Neural crest cell (in vitro differentiated cells): ENCODE measurements around the gene MOGAT2. TPM values are rescaled to one million over a fixed set of nuclear protein-coding genes. Genes with fewer than 3 reads are reported as not detected.
A peak's percentile ranks its signal among the peaks of the same experiment; 100 is the strongest.

Source experiments
- DNase-seq: peaks from one replicate; pipeline ENCODE4 v3.0.0; 2021; ENCODE audit warnings: low read depth, mixed read lengths, low spot score
- H3K27ac Mint-ChIP-seq: one replicate; pipeline ENCODE4 v1.8.0; 2021; ENCODE audit warnings: mild to moderate bottlenecking, mixed read lengths; ENCODE audit not compliant: unreplicated experiment
- H3K27me3 Mint-ChIP-seq: 2 replicates; pipeline ENCODE4 v1.8.0; 2021; ENCODE audit warnings: low read depth, mild to moderate bottlenecking, mixed read lengths
- H3K36me3 Mint-ChIP-seq: 2 replicates; pipeline ENCODE4 v1.8.0; 2021; ENCODE audit warnings: low read depth, mild to moderate bottlenecking, mixed read lengths
- H3K4me1 Mint-ChIP-seq: 2 replicates; pipeline ENCODE4 v1.8.0; 2021; ENCODE audit warnings: mixed read lengths
- H3K4me3 Mint-ChIP-seq: one replicate; pipeline ENCODE4 v1.8.0; 2021; ENCODE audit warnings: mild to moderate bottlenecking, mixed read lengths
- H3K9me3 Mint-ChIP-seq: 2 replicates; pipeline ENCODE4 v1.8.0; 2021; ENCODE audit warnings: mixed read lengths
- total RNA-seq: library from RNA; stranded (reverse); gene quantifications from 2 replicates; pipeline ENCODE4 v1.2.1, GENCODE V29; 2021
- TF ChIP-seq, protein P1 (sequence below): fragments of 200-600 bp; sonication (generic); conservative IDR thresholded peaks from 2 replicates; pipeline ENCODE4 v1.5.0; 2021; ENCODE audit warnings: antibody characterized with exemption, mild to moderate bottlenecking

The MOGAT2 gene
- total RNA-seq, 1 donor from 2014 or later: not detected

DNA sequence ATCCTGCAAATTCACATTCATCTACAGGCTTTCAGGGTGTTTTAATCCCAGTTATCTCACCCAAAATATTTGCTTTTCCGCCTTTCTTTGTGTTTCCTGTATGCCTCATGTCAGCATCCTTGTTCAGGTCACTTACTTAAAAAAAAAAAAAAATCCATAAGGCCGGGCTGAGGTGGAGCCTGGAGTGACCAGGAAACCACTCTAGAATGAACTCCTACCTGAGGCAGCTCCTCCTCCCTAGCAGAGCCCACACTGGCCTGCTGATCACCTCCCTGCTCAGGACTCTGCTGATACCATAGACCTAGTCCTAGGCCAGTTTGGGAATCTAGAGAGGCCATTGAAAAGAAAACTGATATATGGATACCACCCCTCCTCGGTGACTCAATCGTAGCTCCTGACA is 42.2 kb downstream of the MOGAT2 start:
- Mint-ChIP-seq H3K27me3 (peaks cover 5% of the 10 kb centered on the region), H3K27ac (no peak overlapping the region), H3K4me1 (peaks cover 6% of the 10 kb centered on the region), H3K36me3 (no peaks in the 10 kb centered on the region), H3K4me3 (no peak overlapping the region), H3K9me3 (no peaks in the 10 kb centered on the region)
- DNase-seq: no peak
- TF ChIP-seq, protein P1, sequence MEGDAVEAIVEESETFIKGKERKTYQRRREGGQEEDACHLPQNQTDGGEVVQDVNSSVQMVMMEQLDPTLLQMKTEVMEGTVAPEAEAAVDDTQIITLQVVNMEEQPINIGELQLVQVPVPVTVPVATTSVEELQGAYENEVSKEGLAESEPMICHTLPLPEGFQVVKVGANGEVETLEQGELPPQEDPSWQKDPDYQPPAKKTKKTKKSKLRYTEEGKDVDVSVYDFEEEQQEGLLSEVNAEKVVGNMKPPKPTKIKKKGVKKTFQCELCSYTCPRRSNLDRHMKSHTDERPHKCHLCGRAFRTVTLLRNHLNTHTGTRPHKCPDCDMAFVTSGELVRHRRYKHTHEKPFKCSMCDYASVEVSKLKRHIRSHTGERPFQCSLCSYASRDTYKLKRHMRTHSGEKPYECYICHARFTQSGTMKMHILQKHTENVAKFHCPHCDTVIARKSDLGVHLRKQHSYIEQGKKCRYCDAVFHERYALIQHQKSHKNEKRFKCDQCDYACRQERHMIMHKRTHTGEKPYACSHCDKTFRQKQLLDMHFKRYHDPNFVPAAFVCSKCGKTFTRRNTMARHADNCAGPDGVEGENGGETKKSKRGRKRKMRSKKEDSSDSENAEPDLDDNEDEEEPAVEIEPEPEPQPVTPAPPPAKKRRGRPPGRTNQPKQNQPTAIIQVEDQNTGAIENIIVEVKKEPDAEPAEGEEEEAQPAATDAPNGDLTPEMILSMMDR: no peak

DNA sequence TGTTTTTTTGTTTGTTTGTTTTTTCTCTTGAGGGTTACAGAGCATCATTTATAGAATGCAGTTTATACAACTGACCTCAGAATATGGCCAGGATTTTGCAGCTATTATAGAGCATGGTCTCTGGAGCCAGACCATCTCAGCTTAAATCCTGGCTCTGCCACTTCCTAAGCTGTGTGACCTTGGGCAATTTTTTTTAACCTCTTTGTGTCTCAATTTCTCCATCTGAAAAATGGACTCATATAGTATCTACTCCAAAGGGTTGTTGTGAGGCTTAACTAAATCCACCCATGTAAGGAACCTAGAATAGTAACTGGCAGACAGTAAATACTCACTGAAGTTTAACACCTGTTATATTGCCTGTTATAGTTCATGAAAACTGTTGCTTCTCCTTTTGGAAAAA is 42.6 kb downstream of the MOGAT2 start:
- Mint-ChIP-seq H3K4me3 (no peak overlapping the region), H3K27ac (no peak overlapping the region), H3K36me3 (no peaks in the 10 kb centered on the region), H3K27me3 (peaks cover 3% of the 10 kb centered on the region), H3K4me1 (peaks cover 6% of the 10 kb centered on the region), H3K9me3 (no peaks in the 10 kb centered on the region)
- no peak for DNase-seq
- TF ChIP-seq, protein P1: no peak

GRCh38 chr11:75760710-75761493 is 43.3 kb downstream of the MOGAT2 start:
- Mint-ChIP-seq H3K4me3 (no peak overlapping the region), H3K9me3 (no peaks in the 10 kb centered on the region), H3K27ac (no peak overlapping the region), H3K4me1 (peaks cover 6% of the 10 kb centered on the region), H3K36me3 (no peaks in the 10 kb centered on the region), H3K27me3 (peaks cover 2% of the 10 kb centered on the region)
- no peak for DNase-seq
- TF ChIP-seq, protein P1: no peak

GRCh38 chr11:75762158-75762557 is 44.5 kb downstream of the MOGAT2 start:
- Mint-ChIP-seq H3K4me3 (no peak overlapping the region), H3K27me3 (peaks cover 11% of the 10 kb centered on the region)

DNA sequence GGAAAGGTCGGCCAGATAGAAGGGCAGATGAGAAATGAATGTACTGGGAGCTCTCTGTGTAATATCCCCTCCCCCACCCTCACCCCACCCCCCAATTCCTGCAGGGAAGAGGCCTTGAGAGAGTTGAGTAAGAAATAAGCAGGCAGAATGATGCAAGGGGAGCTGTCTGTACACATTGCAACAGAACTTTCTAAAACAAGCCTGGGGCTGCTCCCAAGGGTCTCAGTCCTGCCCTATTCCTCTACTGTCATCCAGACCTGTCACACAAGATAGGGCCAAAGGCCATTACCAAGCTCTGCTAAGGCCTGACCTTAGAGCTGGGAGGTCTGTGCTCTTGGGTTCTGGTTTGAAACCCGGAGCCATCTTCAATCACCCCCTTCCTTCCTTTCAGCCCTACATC is 45.2 kb downstream of the MOGAT2 start:
- Mint-ChIP-seq H3K27ac (peak overlapping the region; percentile 32), H3K9me3 (peaks cover 3% of the 10 kb centered on the region), H3K36me3 (no peaks in the 10 kb centered on the region), H3K4me3 (no peak overlapping the region), H3K27me3 (peaks cover 19% of the 10 kb centered on the region), H3K4me1 (peaks cover 11% of the 10 kb centered on the region)
- DNase-seq: no peak
- TF ChIP-seq, protein P1: no peak

More at GRCh38 chr11:75762158-75762557, 44.5 kb downstream of the MOGAT2 start:
- TF ChIP-seq, protein P1: no peak
- Mint-ChIP-seq H3K36me3 (no peaks in the 10 kb centered on the region), H3K27ac (no peak overlapping the region), H3K9me3 (peaks cover under 1% of the 10 kb centered on the region), H3K4me1 (peaks cover 9% of the 10 kb centered on the region)
- DNase-seq: no peak
